ENCODE data around the gene APPBP2. TPM values are rescaled to one million over a fixed set of nuclear protein-coding genes. Genes with fewer than 3 reads are reported as not detected.

APPBP2 gene
- polyA plus RNA-seq, 3 donors = 6.4 to 14.7 (median 10.4) TPM

DNA sequence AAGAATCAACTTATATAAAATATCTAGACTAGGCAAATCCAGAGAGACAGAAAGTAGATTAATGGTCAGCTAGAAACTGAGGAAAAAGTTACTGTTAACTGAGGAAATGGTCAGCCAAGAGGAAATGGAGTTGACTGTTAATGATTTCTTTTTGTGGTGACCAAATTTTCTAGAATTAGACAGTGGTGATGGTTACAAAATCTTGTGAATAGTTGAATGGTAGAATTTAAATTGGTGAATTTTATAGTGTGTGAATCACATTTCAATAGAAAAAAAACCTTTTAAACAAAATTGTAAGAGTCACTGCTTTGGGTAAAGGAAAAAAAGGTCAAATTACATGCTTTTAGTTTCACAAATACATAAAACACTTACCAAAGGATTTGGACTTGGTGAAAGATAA is 30.0 kb downstream of the APPBP2 start:
- H3K4me1 ChIP-seq (ENCODE audit: control insufficient read depth in 1 of 2, insufficient read depth in 2 of 2, low read length in 2 of 2) = no peaks in the 10 kb centered on the region
- H3K27ac ChIP-seq (ENCODE audit: low read depth in 1 of 2, low read length in 2 of 2) = no peak overlapping the region
- peaks cover 9% of the 10 kb centered on the region for H3K79me2 ChIP-seq (ENCODE audit: insufficient read depth, low read length)
- H3K4me2 ChIP-seq (replicated peaks; ENCODE audit: extremely low read depth, low read length, poor library complexity, severe bottlenecking) = no peak overlapping the region
- TF ChIP-seq, protein P1, sequence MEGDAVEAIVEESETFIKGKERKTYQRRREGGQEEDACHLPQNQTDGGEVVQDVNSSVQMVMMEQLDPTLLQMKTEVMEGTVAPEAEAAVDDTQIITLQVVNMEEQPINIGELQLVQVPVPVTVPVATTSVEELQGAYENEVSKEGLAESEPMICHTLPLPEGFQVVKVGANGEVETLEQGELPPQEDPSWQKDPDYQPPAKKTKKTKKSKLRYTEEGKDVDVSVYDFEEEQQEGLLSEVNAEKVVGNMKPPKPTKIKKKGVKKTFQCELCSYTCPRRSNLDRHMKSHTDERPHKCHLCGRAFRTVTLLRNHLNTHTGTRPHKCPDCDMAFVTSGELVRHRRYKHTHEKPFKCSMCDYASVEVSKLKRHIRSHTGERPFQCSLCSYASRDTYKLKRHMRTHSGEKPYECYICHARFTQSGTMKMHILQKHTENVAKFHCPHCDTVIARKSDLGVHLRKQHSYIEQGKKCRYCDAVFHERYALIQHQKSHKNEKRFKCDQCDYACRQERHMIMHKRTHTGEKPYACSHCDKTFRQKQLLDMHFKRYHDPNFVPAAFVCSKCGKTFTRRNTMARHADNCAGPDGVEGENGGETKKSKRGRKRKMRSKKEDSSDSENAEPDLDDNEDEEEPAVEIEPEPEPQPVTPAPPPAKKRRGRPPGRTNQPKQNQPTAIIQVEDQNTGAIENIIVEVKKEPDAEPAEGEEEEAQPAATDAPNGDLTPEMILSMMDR (IDR thresholded peaks at IDR 0.05) = no peak
- peaks cover 10 to 24% (median 19%) of the 10 kb centered on the region in 7 donors for H3K9me3 Mint-ChIP-seq
- intact Hi-C loops (cut with micrococcal nuclease) = no loop called here
- H3K4me3 Mint-ChIP-seq = no peak overlapping the region
- H3K4me1 Mint-ChIP-seq = no peaks in the 10 kb centered on the region
- H3K27me3 Mint-ChIP-seq (ENCODE audit: low read depth in 3 of 3) = no peaks in the 10 kb centered on the region
- no peak for DNase-seq
- H3K27me3 ChIP-seq (ENCODE audit: control insufficient read depth in 2 of 2, insufficient read depth in 2 of 2, low read length in 2 of 2) = no peaks in the 10 kb centered on the region
- no peak overlapping the region for H2AFZ ChIP-seq (ENCODE audit: insufficient read depth, low read depth, low read length, poor library complexity, severe bottlenecking)
- no peak overlapping the region for H3K4me3 ChIP-seq (replicated peaks in 1 of 3; ENCODE audit: low read depth in 2 of 3, low read length in 3 of 3)
- H3K9me3 ChIP-seq (replicated peaks in 1 of 2; ENCODE audit: control insufficient read depth in 1 of 2, insufficient read depth in 1 of 2, low read length in 2 of 2) = peaks cover 17% of the 10 kb centered on the region in 2 donors
- H3K36me3 ChIP-seq (replicated peaks in 1 of 2; ENCODE audit: control insufficient read depth in 1 of 2, insufficient read depth in 2 of 2, low read length in 2 of 2) = peaks cover 70 to 87% of the 10 kb centered on the region in 2 donors
- H3K27ac Mint-ChIP-seq = no peak overlapping the region
- no peak overlapping the region for H3K9ac ChIP-seq (ENCODE audit: insufficient read depth, low read length, poor library complexity, severe bottlenecking)
- peaks cover 32% of the 10 kb centered on the region for H4K20me1 ChIP-seq (ENCODE audit: insufficient read depth, low read length)
- peaks cover 64 to 88% of the 10 kb centered on the region in 2 donors for H3K36me3 Mint-ChIP-seq

DNA sequence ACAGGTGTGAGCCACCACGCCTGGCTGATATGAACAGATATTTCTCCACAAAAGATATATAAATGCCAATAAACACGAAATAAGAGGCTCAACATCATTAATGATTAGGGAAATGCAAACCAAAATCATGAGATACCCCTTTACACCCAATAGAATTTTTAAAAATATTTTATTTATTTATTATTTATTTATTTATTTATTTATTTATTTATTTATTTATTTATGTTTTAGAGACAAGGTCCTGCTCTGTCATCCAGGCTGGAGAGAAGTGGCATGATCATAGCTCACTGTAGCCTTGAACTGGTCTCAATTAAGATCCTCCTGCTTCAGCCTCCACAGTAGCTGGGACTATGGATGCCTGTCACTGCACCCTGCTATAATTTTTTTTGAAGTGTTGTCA is 30.8 kb downstream of the APPBP2 start:
- Histone ChIP-seq H3K4me1 (ENCODE audit: control insufficient read depth in 1 of 2, insufficient read depth in 2 of 2, low read length in 2 of 2) (no peaks in the 10 kb centered on the region), H3K79me2 (ENCODE audit: insufficient read depth, low read length) (peaks cover 4% of the 10 kb centered on the region), H3K9me3 (replicated peaks in 1 of 2; ENCODE audit: control insufficient read depth in 1 of 2, insufficient read depth in 1 of 2, low read length in 2 of 2) (peaks cover 19 to 22% of the 10 kb centered on the region in 2 donors), H3K27ac (ENCODE audit: low read depth in 1 of 2, low read length in 2 of 2) (no peak overlapping the region), H3K4me3 (replicated peaks in 1 of 3; ENCODE audit: low read depth in 2 of 3, low read length in 3 of 3) (no peak overlapping the region), H3K36me3 (replicated peaks in 1 of 2; ENCODE audit: control insufficient read depth in 1 of 2, insufficient read depth in 2 of 2, low read length in 2 of 2) (peaks cover 69 to 95% of the 10 kb centered on the region in 2 donors), H3K4me2 (replicated peaks; ENCODE audit: extremely low read depth, low read length, poor library complexity, severe bottlenecking) (no peak overlapping the region), H3K27me3 (ENCODE audit: control insufficient read depth in 2 of 2, insufficient read depth in 2 of 2, low read length in 2 of 2) (no peaks in the 10 kb centered on the region), H3K9ac (ENCODE audit: insufficient read depth, low read length, poor library complexity, severe bottlenecking) (no peak overlapping the region), H4K20me1 (ENCODE audit: insufficient read depth, low read length) (peaks cover 24% of the 10 kb centered on the region), H2AFZ (ENCODE audit: insufficient read depth, low read depth, low read length, poor library complexity, severe bottlenecking) (no peak overlapping the region)
- TF ChIP-seq, protein P1 (IDR thresholded peaks at IDR 0.05) = no peak
- H3K27ac Mint-ChIP-seq = no peak overlapping the region
- H3K4me1 Mint-ChIP-seq = no peaks in the 10 kb centered on the region
- peaks cover 71 to 93% of the 10 kb centered on the region in 2 donors for H3K36me3 Mint-ChIP-seq
- H3K27me3 Mint-ChIP-seq (ENCODE audit: low read depth in 3 of 3) = no peaks in the 10 kb centered on the region
- H3K9me3 Mint-ChIP-seq = peaks cover 15 to 31% (median 24%) of the 10 kb centered on the region in 7 donors
- intact Hi-C loops (cut with micrococcal nuclease) = no loop called here
- H3K4me3 Mint-ChIP-seq = no peak overlapping the region
- no CpG with 5 or more reads among the region's 2 CpGs for whole genome bisulfite sequencing (ENCODE audit: insufficient coverage)
- no peak for DNase-seq
